DND-41 (cell line): ENCODE data around the gene MADCAM1.

Source experiments
- ATAC-seq: fragments of 200-7000 bp; cut with Tn5 transposase; 3 replicates; pipeline ENCODE4 v1.9.1; 2021; ENCODE audit warnings: low read depth; ENCODE audit not compliant: insufficient read depth
- DNase-seq: peaks from one replicate; pipeline ENCODE4 v3.0.0-alpha.2; 2020
- H2AFZ ChIP-seq: 2 replicates; pipeline ENCODE4 v1.6.0; 2012; ENCODE audit warnings: low read depth, low read length
- H3K27ac ChIP-seq: 2 replicates; pipeline ENCODE4 v1.5.1; 2012; ENCODE audit warnings: low read length, inconsistent platforms
- H3K27me3 ChIP-seq: fragments of 200-600 bp; sonication (generic); 2 replicates; pipeline ENCODE4 v1.6.0; 2012; ENCODE audit warnings: low read length, mild to moderate bottlenecking, inconsistent platforms; ENCODE audit not compliant: insufficient read depth, poor library complexity
- H3K36me3 ChIP-seq: 2 replicates; pipeline ENCODE4 v1.5.1; 2012; ENCODE audit warnings: low read length, inconsistent platforms; ENCODE audit not compliant: insufficient read depth
- H3K4me1 ChIP-seq: 2 replicates; pipeline ENCODE4 v1.5.1; 2012; ENCODE audit warnings: mild to moderate bottlenecking, low read length; ENCODE audit not compliant: insufficient read depth
- H3K4me2 ChIP-seq: 2 replicates; pipeline ENCODE4 v1.6.0; 2012; ENCODE audit warnings: mild to moderate bottlenecking, moderate library complexity, low read length, inconsistent platforms; ENCODE audit not compliant: insufficient read depth
- H3K4me3 ChIP-seq, 2 experiments: fragments of 200-600 bp in 1 of 2; shearing (Covaris generic) in 1 of 2; 2 replicates each; pipeline ENCODE4 v1.5.1; 2012 to 2016; ENCODE audit warnings: inconsistent platforms in 2 of 2, low read length in 2 of 2, mild to moderate bottlenecking in 2 of 2, low read depth in 1 of 2, moderate library complexity in 1 of 2
- H3K79me2 ChIP-seq: 2 replicates; pipeline ENCODE4 v1.6.0; 2012; ENCODE audit warnings: low read length, inconsistent platforms; ENCODE audit not compliant: insufficient read depth
- H3K9ac ChIP-seq: 2 replicates; pipeline ENCODE4 v1.6.0; 2012; ENCODE audit warnings: low read depth, mild to moderate bottlenecking, inconsistent platforms, low read length, moderate library complexity
- H3K9me3 ChIP-seq: 2 replicates; pipeline ENCODE4 v1.5.1; 2012; ENCODE audit warnings: low read length, moderate library complexity, mild to moderate bottlenecking, inconsistent platforms; ENCODE audit not compliant: insufficient read depth, severe bottlenecking
- H4K20me1 ChIP-seq: 2 replicates; pipeline ENCODE4 v1.6.0; 2012; ENCODE audit warnings: low read length; ENCODE audit not compliant: insufficient read depth
- EZH2 ChIP-seq: IDR thresholded peaks from 3 replicates; pipeline ENCODE4 v1.6.1; 2012; ENCODE audit warnings: borderline replicate concordance, low read depth, mild to moderate bottlenecking, moderate library complexity, low read length, inconsistent platforms; ENCODE audit not compliant: severe bottlenecking
- TF ChIP-seq, protein P1 (sequence below): IDR thresholded peaks from 2 replicates; pipeline ENCODE4 v1.5.1; 2012; ENCODE audit warnings: borderline replicate concordance, low read length, moderate library complexity, mild to moderate bottlenecking; ENCODE audit not compliant: poor library complexity, severe bottlenecking; ENCODE audit errors: extremely low read depth

The MADCAM1 gene

DNA sequence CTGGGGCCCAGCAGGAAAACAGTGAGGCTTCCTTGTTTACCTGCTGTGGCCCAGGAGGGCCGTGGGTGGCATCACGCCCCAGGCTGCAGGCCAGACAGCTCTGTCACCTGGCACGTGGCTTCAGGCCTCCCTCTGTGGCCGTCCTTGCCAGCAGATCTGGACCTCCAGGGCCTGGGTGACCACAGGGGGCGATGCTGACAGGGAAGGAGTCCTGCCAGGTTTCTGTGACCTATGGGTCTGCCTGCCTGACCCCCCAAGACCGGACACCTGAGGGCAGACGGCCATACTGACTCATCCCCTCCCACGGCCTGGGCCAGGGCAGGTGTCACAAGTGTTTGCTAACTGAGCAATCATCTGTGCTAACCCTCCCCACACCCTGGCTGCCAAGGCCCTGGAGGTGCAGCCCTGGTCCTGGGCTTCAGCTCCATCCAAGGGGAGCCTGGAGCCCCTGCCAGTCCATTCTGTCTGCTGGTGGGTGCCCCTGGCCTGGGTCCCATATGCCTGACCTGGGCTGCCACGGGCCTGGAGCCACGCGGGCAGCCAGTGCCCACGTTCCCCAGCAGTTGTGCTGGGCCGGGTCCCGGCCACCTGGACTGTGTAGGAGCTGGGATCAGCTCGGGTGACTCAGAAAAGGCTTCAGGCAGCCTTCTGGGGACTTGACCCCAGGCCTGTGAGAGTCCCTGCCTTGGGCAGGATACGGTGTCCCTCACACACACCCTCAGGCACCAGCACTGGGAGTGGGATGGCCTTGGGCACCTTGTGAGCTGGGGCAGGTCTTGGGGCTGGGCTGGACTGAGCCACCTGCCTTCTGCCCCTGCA lies 38.9 kb downstream of the MADCAM1 start:
- H3K27ac ChIP-seq: no peak overlapping the region

DNA sequence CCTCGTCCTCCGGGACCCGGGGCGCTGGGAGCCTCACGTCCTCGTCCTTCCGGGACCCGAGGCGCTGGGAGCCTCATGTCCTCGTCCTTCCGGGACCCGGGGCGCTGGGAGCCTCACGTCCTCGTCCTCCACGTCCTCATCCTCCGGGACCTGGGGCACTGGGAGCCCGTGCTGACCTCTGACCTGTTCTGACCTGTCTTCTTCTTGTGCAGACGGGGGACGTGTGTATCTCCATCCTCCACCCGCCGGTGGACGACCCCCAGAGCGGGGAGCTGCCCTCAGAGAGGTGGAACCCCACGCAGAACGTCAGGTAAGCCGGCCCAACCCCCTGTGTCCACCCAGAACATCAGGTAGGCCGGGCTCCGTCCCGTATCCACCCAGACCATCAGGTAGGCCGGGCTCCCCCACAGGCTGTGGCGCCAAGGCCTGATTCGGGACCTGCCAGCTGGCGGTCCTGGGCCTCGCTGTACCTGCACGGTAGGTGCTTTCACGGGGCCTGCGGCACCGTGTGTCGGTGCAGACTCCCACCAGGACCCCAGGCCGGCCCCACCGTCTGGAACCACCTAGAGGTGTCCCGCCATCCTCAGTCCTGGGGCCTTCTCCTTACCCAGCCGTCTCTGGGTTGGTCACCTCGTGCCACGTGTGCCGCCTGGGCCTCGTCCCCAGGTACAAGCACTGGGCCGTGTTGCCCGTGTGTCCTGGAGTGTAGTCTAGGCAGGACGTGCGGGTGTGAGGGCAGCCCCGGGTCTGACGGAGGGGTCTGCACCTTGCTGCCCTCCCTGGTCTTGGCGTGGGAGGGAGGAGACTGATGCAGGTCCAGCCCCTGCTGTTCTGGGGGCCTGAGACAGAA lies 40.0 kb downstream of the MADCAM1 start:
- TF ChIP-seq EZH2: no peak
- TF ChIP-seq, protein P1, sequence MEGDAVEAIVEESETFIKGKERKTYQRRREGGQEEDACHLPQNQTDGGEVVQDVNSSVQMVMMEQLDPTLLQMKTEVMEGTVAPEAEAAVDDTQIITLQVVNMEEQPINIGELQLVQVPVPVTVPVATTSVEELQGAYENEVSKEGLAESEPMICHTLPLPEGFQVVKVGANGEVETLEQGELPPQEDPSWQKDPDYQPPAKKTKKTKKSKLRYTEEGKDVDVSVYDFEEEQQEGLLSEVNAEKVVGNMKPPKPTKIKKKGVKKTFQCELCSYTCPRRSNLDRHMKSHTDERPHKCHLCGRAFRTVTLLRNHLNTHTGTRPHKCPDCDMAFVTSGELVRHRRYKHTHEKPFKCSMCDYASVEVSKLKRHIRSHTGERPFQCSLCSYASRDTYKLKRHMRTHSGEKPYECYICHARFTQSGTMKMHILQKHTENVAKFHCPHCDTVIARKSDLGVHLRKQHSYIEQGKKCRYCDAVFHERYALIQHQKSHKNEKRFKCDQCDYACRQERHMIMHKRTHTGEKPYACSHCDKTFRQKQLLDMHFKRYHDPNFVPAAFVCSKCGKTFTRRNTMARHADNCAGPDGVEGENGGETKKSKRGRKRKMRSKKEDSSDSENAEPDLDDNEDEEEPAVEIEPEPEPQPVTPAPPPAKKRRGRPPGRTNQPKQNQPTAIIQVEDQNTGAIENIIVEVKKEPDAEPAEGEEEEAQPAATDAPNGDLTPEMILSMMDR: no peak
- Histone ChIP-seq H3K27ac (no peak overlapping the region), H3K9me3 (no peaks in the 10 kb centered on the region), H4K20me1 (peaks cover 68% of the 10 kb centered on the region), H3K36me3 (peaks cover 53% of the 10 kb centered on the region), H3K9ac (no peak overlapping the region), H3K27me3 (no peaks in the 10 kb centered on the region), H2AFZ (no peak overlapping the region), H3K4me1 (peaks cover 19% of the 10 kb centered on the region), H3K4me2 (no peak overlapping the region), H3K79me2 (peaks cover 43% of the 10 kb centered on the region), H3K4me3 (no peak overlapping the region)
- no peak for ATAC-seq
- no peak for DNase-seq

More for the DNA sequence above, 38.9 kb downstream of the MADCAM1 start:
- ATAC-seq (no peak), DNase-seq (no peak)
- TF ChIP-seq, protein P1: no peak
- no peak for TF ChIP-seq EZH2
- Histone ChIP-seq H4K20me1 (peaks cover 62% of the 10 kb centered on the region), H3K27me3 (no peaks in the 10 kb centered on the region), H3K4me1 (peaks cover 28% of the 10 kb centered on the region), H2AFZ (no peak overlapping the region), H3K4me3 (no peak overlapping the region), H3K4me2 (no peak overlapping the region), H3K36me3 (peaks cover 48% of the 10 kb centered on the region), H3K79me2 (peaks cover 43% of the 10 kb centered on the region), H3K9me3 (no peaks in the 10 kb centered on the region), H3K9ac (no peak overlapping the region)

DNA sequence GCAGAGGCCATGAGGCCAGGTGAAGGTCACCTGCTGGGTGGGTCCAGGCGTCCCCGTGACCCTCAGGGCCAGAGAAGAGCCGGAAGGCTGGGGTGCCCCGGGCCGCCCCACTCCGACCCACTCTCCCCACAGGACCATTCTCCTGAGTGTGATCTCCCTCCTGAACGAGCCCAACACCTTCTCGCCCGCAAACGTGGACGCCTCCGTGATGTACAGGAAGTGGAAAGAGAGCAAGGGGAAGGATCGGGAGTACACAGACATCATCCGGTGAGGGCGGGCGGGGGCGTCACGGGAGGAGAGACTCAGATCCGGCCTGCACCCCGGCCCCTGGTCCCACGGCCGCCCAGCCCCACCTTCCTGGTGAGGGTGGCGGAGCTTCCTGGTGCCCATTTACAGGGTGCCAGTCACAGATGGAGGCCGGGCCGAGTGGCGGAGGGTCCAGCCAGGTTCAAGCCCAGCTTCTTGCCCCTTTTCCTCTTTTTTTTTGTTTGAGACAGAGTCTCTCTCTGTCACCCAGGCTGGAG lies 40.7 kb downstream of the MADCAM1 start:
- no peak overlapping the region for H3K4me3 ChIP-seq
- peaks cover 41% of the 10 kb centered on the region for H3K79me2 ChIP-seq
- no peak overlapping the region for H3K9ac ChIP-seq
- H3K4me1 ChIP-seq: peaks cover 19% of the 10 kb centered on the region
- peaks cover 60% of the 10 kb centered on the region for H3K36me3 ChIP-seq
- peaks cover 68% of the 10 kb centered on the region for H4K20me1 ChIP-seq
- H3K9me3 ChIP-seq: no peaks in the 10 kb centered on the region
- TF ChIP-seq, protein P1: no peak
- no peak for TF ChIP-seq EZH2
- H2AFZ ChIP-seq: no peak overlapping the region
- ATAC-seq: no peak
- no peaks in the 10 kb centered on the region for H3K27me3 ChIP-seq
- H3K4me2 ChIP-seq: no peak overlapping the region
- no peak for DNase-seq
- no peak overlapping the region for H3K27ac ChIP-seq
